HFFc6 (cell line): Measurements from ENCODE around the gene SNRNP27. TPM values are rescaled to one million over a fixed set of nuclear protein-coding genes. Genes with fewer than 3 reads are reported as not detected.

ENCODE experiments used
- DNase-seq: peaks from one replicate; pipeline ENCODE4 v3.0.0-alpha.2; 2018
- H3K27ac Mint-ChIP-seq: 2 replicates; pipeline ENCODE4 v1.8.0; 2020; ENCODE audit warnings: mild to moderate bottlenecking, mixed read lengths
- H3K27me3 Mint-ChIP-seq: 2 replicates; pipeline ENCODE4 v1.8.0; 2021; ENCODE audit warnings: mild to moderate bottlenecking, moderate library complexity, mixed read lengths; ENCODE audit not compliant: insufficient read depth
- H3K36me3 Mint-ChIP-seq: 2 replicates; pipeline ENCODE4 v1.8.0; 2021; ENCODE audit warnings: low read depth, mixed read lengths
- H3K4me1 Mint-ChIP-seq: 2 replicates; pipeline ENCODE4 v1.8.0; 2020; ENCODE audit warnings: low read depth, mixed read lengths
- H3K4me3 Mint-ChIP-seq: 2 replicates; pipeline ENCODE4 v1.8.0; 2020; ENCODE audit warnings: mild to moderate bottlenecking, moderate library complexity, mixed read lengths
- H3K9me3 Mint-ChIP-seq: 2 replicates; pipeline ENCODE4 v1.8.0; 2020; ENCODE audit warnings: mild to moderate bottlenecking, mixed read lengths
- long read RNA-seq: library from polyadenylated mRNA; unstranded; transcript quantifications from one replicate; pipeline ENCODE4 v2.0.0, GENCODE V29; 2019
- total RNA-seq, 6 experiments: library from RNA; stranded (reverse); fragmentation: NEBNext Ultra II Directional; extraction: Animal tissue kit (Norgen Biotek cat#: 25700); gene quantifications; 2 replicates in 1 of 6; 3 replicates in 5 of 6; pipeline ENCODE4 v1.2.3, GENCODE V29; 2021
- TF ChIP-seq, protein P1 (sequence below): fragments of 200-600 bp; sonication (generic); IDR thresholded peaks from 2 replicates; pipeline ENCODE4 v1.5.0; 2021; ENCODE audit warnings: antibody characterized with exemption, mild to moderate bottlenecking

Gene SNRNP27, protein sequence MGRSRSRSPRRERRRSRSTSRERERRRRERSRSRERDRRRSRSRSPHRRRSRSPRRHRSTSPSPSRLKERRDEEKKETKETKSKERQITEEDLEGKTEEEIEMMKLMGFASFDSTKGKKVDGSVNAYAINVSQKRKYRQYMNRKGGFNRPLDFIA
- 10 to 100 TPM; 46.4 to 62.0 (median 55.7) TPM for total RNA-seq
- long read RNA-seq, transcript SNRNP27-201 (6 exons, 1,802 nt): major isoform, 47 of 61 reads
- long read RNA-seq, transcript SNRNP27-203 (7 exons, 766 nt): minor isoform, 5 of 61 reads
- long read RNA-seq, partial matches to known transcripts: 6 of 61 reads
- long read RNA-seq, other reads (novel, unspliced or antisense): 3 of 61 reads

DNA sequence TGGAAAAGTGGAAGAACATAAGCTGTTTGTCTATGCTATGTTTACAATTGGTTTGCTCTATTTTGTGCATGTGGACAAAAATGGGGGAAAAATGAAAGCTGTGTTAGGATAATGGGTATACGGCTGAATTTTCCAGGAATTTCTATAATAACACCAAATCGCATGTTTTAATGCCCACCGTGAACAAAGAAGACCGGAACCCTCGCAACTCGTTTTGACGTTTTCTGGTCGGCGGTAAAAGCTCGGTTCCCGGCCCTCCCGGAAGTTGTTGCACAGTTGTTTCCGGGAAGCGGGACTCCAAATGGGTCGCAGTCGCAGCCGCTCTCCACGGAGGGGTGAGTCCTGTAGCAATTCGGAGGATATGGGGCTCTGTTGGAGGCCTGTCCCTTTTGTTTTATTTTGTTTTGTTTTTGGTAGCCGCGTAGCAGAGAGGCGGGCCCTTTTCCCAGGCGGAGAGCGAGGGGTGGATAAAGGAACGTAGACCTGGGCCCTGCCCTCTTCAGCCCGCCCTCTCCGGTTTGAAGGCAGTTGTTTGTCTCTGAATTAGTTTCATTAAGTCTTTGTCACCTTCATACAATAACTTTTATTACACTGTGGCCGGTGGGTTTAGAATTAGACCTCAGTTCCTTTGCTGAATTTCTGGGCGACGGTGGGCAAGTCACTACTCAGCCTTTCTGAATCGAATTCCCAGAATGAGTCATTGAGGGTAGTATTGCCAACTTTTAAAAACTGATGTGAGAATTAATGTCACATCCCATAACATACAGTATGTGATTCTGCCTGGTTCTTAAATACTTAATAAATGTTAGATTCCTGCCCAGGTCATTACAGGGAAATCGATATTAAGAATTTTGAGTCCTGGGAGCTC lies at the start of gene SNRNP27:
Gene SNRNP27, plus strand, starts transcription at position 273 of the 868 bp plus-strand sequence. Its CDS starts 29 bp downstream, at position 302.
- Mint-ChIP-seq H3K27ac (peak within 1 kb of the TSS; percentile 96), H3K27me3 (no peaks in the 10 kb centered on the region; the same call in 1 of the 2 replicates), H3K4me3 (peak within 1 kb of the TSS; percentile 98), H3K4me1 (peaks cover 32% of the 10 kb centered on the region), H3K9me3 (peaks cover 7% of the 10 kb centered on the region; the same call in 1 of the 2 replicates), H3K36me3 (peaks cover 24% of the 10 kb centered on the region)
- TF ChIP-seq, protein P1, sequence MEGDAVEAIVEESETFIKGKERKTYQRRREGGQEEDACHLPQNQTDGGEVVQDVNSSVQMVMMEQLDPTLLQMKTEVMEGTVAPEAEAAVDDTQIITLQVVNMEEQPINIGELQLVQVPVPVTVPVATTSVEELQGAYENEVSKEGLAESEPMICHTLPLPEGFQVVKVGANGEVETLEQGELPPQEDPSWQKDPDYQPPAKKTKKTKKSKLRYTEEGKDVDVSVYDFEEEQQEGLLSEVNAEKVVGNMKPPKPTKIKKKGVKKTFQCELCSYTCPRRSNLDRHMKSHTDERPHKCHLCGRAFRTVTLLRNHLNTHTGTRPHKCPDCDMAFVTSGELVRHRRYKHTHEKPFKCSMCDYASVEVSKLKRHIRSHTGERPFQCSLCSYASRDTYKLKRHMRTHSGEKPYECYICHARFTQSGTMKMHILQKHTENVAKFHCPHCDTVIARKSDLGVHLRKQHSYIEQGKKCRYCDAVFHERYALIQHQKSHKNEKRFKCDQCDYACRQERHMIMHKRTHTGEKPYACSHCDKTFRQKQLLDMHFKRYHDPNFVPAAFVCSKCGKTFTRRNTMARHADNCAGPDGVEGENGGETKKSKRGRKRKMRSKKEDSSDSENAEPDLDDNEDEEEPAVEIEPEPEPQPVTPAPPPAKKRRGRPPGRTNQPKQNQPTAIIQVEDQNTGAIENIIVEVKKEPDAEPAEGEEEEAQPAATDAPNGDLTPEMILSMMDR: no peak
- peak; percentile 71 for DNase-seq

DNA sequence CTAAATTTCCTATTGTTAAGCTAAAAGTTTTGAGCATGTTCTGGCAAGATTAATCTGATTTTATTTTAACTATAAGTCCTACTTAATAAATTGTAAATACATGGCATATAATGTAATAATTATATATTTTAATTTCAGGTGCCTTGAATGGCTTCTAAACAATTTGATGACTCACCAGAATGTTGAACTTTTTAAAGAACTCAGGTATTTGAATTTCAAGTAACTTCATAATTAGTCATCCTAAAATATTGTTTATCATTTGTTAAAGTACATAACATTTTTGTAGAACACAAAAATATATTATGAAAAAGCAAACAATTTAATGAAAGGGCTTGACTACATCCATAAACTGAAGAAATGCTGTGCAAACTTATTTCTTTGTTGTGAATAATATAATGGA lies 49.8 kb upstream of the SNRNP27 start:
- Mint-ChIP-seq H3K4me1 (no peaks in the 10 kb centered on the region), H3K9me3 (no peaks in the 10 kb centered on the region), H3K27ac (no peak overlapping the region), H3K36me3 (no peaks in the 10 kb centered on the region; the same call in 1 of the 2 replicates), H3K4me3 (no peak overlapping the region), H3K27me3 (no peaks in the 10 kb centered on the region)
- TF ChIP-seq, protein P1: no peak
- no peak for DNase-seq

DNA sequence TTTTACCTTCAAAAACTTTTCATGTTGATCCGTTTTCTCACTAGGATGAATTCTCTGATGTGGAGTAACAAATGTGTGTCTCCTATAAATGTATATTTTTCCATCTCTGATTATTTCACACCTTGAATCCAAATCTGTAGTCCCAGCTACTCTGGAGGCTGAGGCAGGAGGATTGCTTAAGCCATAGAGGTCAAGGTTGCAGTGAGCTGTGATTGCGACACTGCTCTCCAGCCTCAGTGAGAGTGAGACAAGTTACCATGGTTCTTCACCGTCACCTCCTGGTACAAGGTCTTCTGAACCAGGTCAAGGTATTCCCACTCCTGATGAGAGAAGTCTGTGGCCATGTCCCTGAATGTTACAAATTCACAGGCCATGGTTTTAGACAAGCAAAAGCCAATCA lies 49.2 kb upstream of the SNRNP27 start:
- Mint-ChIP-seq H3K27ac (no peak overlapping the region), H3K9me3 (no peaks in the 10 kb centered on the region), H3K36me3 (no peaks in the 10 kb centered on the region), H3K27me3 (no peaks in the 10 kb centered on the region), H3K4me1 (no peaks in the 10 kb centered on the region), H3K4me3 (no peak overlapping the region)
- no peak for DNase-seq
- TF ChIP-seq, protein P1: no peak

DNA sequence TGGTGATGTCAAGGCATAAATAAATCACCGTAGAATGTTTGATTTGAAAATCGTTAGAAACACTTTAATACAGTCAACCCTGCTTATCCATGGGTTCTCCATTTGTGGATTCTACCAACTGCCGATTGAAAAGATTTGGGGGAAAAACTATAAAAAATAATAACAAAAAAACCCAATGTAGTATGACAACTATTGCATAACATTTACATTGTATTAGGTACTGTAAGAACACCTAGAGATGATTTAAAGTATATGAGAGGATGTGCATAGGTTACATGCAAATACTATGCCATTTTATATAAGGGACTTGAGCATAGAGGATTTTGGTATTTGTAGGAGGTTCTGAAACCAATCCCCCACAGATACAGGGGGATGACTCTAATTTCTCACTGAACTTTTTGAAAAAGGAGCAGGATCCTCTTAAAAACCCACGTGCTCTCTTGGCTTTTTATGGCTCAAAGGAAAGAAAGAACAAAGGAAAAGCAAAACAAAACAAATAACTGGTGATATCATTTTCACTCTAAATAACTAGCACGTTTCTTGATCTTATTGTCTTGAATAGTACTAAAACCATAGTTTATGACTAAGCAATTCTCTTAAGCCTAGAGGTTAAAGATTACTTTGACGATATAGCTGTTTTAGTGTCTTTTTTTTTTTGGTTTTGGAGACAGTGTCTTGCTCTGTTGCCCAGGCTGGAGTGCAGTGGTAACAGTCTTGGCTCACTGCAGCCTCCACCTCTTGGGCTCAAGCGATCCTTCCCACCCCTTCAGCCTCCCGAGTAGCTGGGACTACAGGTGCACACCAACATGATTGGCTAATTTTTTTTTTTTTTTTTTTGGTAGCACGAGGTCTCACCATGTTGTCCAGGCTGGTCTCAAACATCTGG lies 47.3 kb upstream of the SNRNP27 start:
- no peak for DNase-seq
- Mint-ChIP-seq H3K36me3 (no peaks in the 10 kb centered on the region), H3K4me1 (no peaks in the 10 kb centered on the region), H3K27ac (no peak overlapping the region), H3K9me3 (no peaks in the 10 kb centered on the region), H3K27me3 (no peaks in the 10 kb centered on the region), H3K4me3 (no peak overlapping the region)
- TF ChIP-seq, protein P1: no peak
